H1 (cell line): ENCODE measurements around the gene FBN1. TPM values are rescaled to one million over a fixed set of nuclear protein-coding genes. Genes with fewer than 3 reads are reported as not detected.

ENCODE experiments used
- CTCF ChIA-PET: fragments of 300-600 bp; sonication (Branson Sonifier 250); formaldehyde crosslinking; loops from one replicate; lab custom pipeline; 2021; ENCODE audit not compliant: partially characterized antibody; lab: Charles Lee
- POLR2A ChIA-PET: fragments of 300-600 bp; sonication (Branson Sonifier 250); formaldehyde crosslinking; loops from one replicate; lab custom pipeline; 2021; ENCODE audit warnings: inconsistent platforms; ENCODE audit not compliant: partially characterized antibody; lab: Charles Lee
- DNase-seq, 2 experiments: peaks; one replicate each; pipeline versions ENCODE4 v3.0.0 to v3.0.0-alpha.2; 2010 to 2022; ENCODE audit warnings: low spot score in 2 of 2, low read depth in 1 of 2, mixed read lengths in 1 of 2
- FAIRE-seq: peaks from 2 replicates; lab custom pipeline; 2011; peaks lifted over from hg19 to GRCh38; lab: Jason Lieb, UNC
- H2AFZ ChIP-seq: 2 replicates; pipeline ENCODE4 v1.8.1; 2012; ENCODE audit warnings: low read length, inconsistent platforms
- H2AK5ac ChIP-seq: 2 replicates; pipeline ENCODE4 v1.6.1; 2013; ENCODE audit warnings: low read depth, low read length
- H2BK120ac ChIP-seq: replicated peaks from 2 replicates; pipeline ENCODE3; 2013; ENCODE audit warnings: low read depth, low read length, inconsistent platforms
- H2BK12ac ChIP-seq: 2 replicates; pipeline ENCODE4 v1.6.1; 2013; ENCODE audit warnings: low read depth, low read length
- H2BK15ac ChIP-seq: 2 replicates; pipeline ENCODE4 v1.6.1; 2013; ENCODE audit warnings: low read length
- H2BK20ac ChIP-seq: 2 replicates; pipeline ENCODE4 v1.6.1; 2013; ENCODE audit warnings: low read length
- H2BK5ac ChIP-seq: 2 replicates; pipeline ENCODE4 v1.6.1; 2013; ENCODE audit warnings: low read depth, low read length
- H3K14ac ChIP-seq: 2 replicates; pipeline ENCODE4 v1.6.1; 2013; ENCODE audit warnings: inconsistent platforms; ENCODE audit not compliant: insufficient read length
- H3K18ac ChIP-seq: 2 replicates; pipeline ENCODE4 v1.6.1; 2013; ENCODE audit warnings: low read length; ENCODE audit errors: extremely low read depth
- H3K23ac ChIP-seq: 2 replicates; pipeline ENCODE4 v1.6.1; 2013; ENCODE audit warnings: inconsistent platforms; ENCODE audit not compliant: insufficient read length
- H3K23me2 ChIP-seq: 2 replicates; pipeline ENCODE4 v1.6.1; 2013; ENCODE audit warnings: low read depth, low read length
- H3K27ac ChIP-seq: 2 replicates; pipeline ENCODE4 v1.6.1; 2011; ENCODE audit warnings: low read depth, low read length, inconsistent platforms
- H3K27me3 ChIP-seq, 4 experiments: replicated peaks in 1 of 4; 1 replicate in 1 of 4; 2 replicates in 3 of 4; pipeline versions ENCODE4 v1.6.1 to v1.8.1; 2011 to 2013; ENCODE audit warnings: low read length in 3 of 4, mild to moderate bottlenecking in 3 of 4, inconsistent platforms in 2 of 4, mixed read lengths in 2 of 4, moderate library complexity in 1 of 4; ENCODE audit not compliant: control insufficient read depth in 3 of 4, insufficient read depth in 3 of 4; ENCODE audit errors: extremely low read depth in 1 of 4
- H3K36me3 ChIP-seq, 4 experiments: 2 replicates each; pipeline versions ENCODE4 v1.6.1 to v1.8.1; 2011 to 2013; ENCODE audit warnings: mild to moderate bottlenecking in 4 of 4, low read length in 3 of 4, moderate library complexity in 2 of 4, control low read depth in 1 of 4, inconsistent platforms in 1 of 4; ENCODE audit not compliant: insufficient read depth in 4 of 4, control insufficient read depth in 2 of 4
- H3K4ac ChIP-seq: replicated peaks from 2 replicates; pipeline ENCODE3; 2013; ENCODE audit warnings: low read length, low read depth, mixed read lengths, inconsistent platforms; ENCODE audit not compliant: insufficient read length
- H3K4me1 ChIP-seq, 4 experiments: replicated peaks in 1 of 4; 1 replicate in 1 of 4; 2 replicates in 3 of 4; pipeline versions ENCODE4 v1.6.1 to v1.8.1; 2011 to 2013; ENCODE audit warnings: low read length in 3 of 4, inconsistent platforms in 2 of 4, mixed read lengths in 1 of 4; ENCODE audit not compliant: insufficient read depth in 4 of 4, control insufficient read depth in 3 of 4
- H3K4me2 ChIP-seq, 2 experiments: 2 replicates each; pipeline versions ENCODE4 v1.6.1 to v1.8.1; 2011 to 2013; ENCODE audit warnings: low read depth in 2 of 2, low read length in 2 of 2, control low read depth in 1 of 2, inconsistent platforms in 1 of 2, mild to moderate bottlenecking in 1 of 2; ENCODE audit not compliant: insufficient read depth in 1 of 2
- H3K4me3 ChIP-seq, 4 experiments: fragments of 200-600, 300-600 bp in 1 of 4; sonication (generic), shearing (Covaris generic), sonication (Bioruptor Twin) in 1 of 4; 2 replicates each; pipeline versions ENCODE4 v1.5.1 to v1.8.1; 2011 to 2016; ENCODE audit warnings: low read length in 4 of 4, low read depth in 3 of 4, control low read depth in 2 of 4, inconsistent platforms in 2 of 4, mild to moderate bottlenecking in 2 of 4, mixed read lengths in 1 of 4, moderate library complexity in 1 of 4; ENCODE audit not compliant: insufficient read depth in 2 of 4; ENCODE audit errors: extremely low read depth in 1 of 4
- H3K56ac ChIP-seq: replicated peaks from 2 replicates; pipeline ENCODE3; 2013; ENCODE audit warnings: low read depth, mild to moderate bottlenecking, mixed read lengths, low read length, inconsistent platforms; ENCODE audit not compliant: insufficient read length
- H3K79me1 ChIP-seq: 2 replicates; pipeline ENCODE4 v1.6.1; 2013; ENCODE audit warnings: low read depth, low read length, control low read depth
- H3K79me2 ChIP-seq, 2 experiments: 2 replicates each; pipeline versions ENCODE4 v1.6.1 to v1.8.1; 2012 to 2013; ENCODE audit warnings: low read length in 2 of 2, mild to moderate bottlenecking in 2 of 2, inconsistent platforms in 1 of 2; ENCODE audit not compliant: insufficient read depth in 2 of 2, control insufficient read depth in 1 of 2
- H3K9ac ChIP-seq, 4 experiments: replicated peaks in 1 of 4; 1 replicate in 1 of 4; 2 replicates in 3 of 4; pipeline versions ENCODE4 v1.6.1 to v1.8.1; 2011 to 2013; ENCODE audit warnings: low read depth in 3 of 4, low read length in 3 of 4, control low read depth in 2 of 4, mild to moderate bottlenecking in 2 of 4, moderate library complexity in 2 of 4, inconsistent platforms in 1 of 4; ENCODE audit errors: extremely low read depth in 1 of 4
- H3K9me3 ChIP-seq, 2 experiments: 2 replicates each; pipeline versions ENCODE4 v1.6.1 to v1.8.1; 2012 to 2013; ENCODE audit warnings: mild to moderate bottlenecking in 2 of 2, moderate library complexity in 2 of 2, control low read depth in 1 of 2, inconsistent platforms in 1 of 2, low read depth in 1 of 2, low read length in 1 of 2, mixed read lengths in 1 of 2; ENCODE audit not compliant: insufficient read depth in 2 of 2
- H4K20me1 ChIP-seq, 2 experiments: replicated peaks in 1 of 2; 2 replicates each; pipeline versions ENCODE3 to v1.8.1; 2011 to 2013; ENCODE audit warnings: inconsistent platforms in 2 of 2, low read length in 2 of 2, mild to moderate bottlenecking in 1 of 2; ENCODE audit not compliant: insufficient read depth in 2 of 2, control insufficient read depth in 1 of 2
- H4K5ac ChIP-seq: 2 replicates; pipeline ENCODE4 v1.6.1; 2013; ENCODE audit warnings: low read length, low read depth, mixed read lengths, inconsistent platforms; ENCODE audit not compliant: insufficient read length
- H4K8ac ChIP-seq: 2 replicates; pipeline ENCODE4 v1.8.0; 2013; ENCODE audit warnings: mild to moderate bottlenecking, moderate library complexity, low read length, inconsistent platforms; ENCODE audit not compliant: insufficient read depth; ENCODE audit errors: extremely low read depth
- H4K91ac ChIP-seq: replicated peaks from 2 replicates; pipeline ENCODE3; 2013; ENCODE audit warnings: low read length, mixed read lengths, inconsistent platforms; ENCODE audit not compliant: insufficient read length
- BACH1 ChIP-seq: IDR thresholded peaks from 2 replicates; pipeline ENCODE4 v1.6.1; 2012; ENCODE audit warnings: low read length, improper control_type of control experiment
- CEBPB ChIP-seq: IDR thresholded peaks from 2 replicates; pipeline ENCODE4 v1.6.1; 2012; ENCODE audit warnings: low read depth, low read length
- CREB1 ChIP-seq: IDR thresholded peaks from 2 replicates; pipeline ENCODE4 v1.6.1; 2012; ENCODE audit warnings: inconsistent platforms
- EP300 ChIP-seq, 2 experiments: IDR thresholded peaks; 1 replicate in 1 of 2; 2 replicates in 1 of 2; pipeline ENCODE4 v1.6.1; 2011 to 2012; ENCODE audit warnings: low read depth in 2 of 2, low read length in 2 of 2, mild to moderate bottlenecking in 2 of 2, borderline replicate concordance in 1 of 2, inconsistent platforms in 1 of 2, moderate library complexity in 1 of 2
- HDAC2 ChIP-seq, 2 experiments: fragments of 300-600 bp in 1 of 2; sonication (generic) in 1 of 2; IDR thresholded peaks; 2 replicates each; pipeline ENCODE4 v1.6.1; 2011 to 2012; ENCODE audit warnings: low read depth in 2 of 2, low read length in 2 of 2, mild to moderate bottlenecking in 2 of 2, moderate library complexity in 2 of 2, borderline replicate concordance in 1 of 2, inconsistent platforms in 1 of 2
- JUND ChIP-seq: IDR thresholded peaks from 2 replicates; pipeline ENCODE4 v1.6.1; 2011; ENCODE audit warnings: mild to moderate bottlenecking, improper control_type of control experiment, low read length
- KDM4A ChIP-seq: IDR thresholded peaks from one replicate; pipeline ENCODE4 v1.7.1; 2012; ENCODE audit warnings: low read depth, mild to moderate bottlenecking, moderate library complexity, low read length, inconsistent platforms; ENCODE audit not compliant: severe bottlenecking
- SIRT6 ChIP-seq: IDR thresholded peaks from one replicate; pipeline ENCODE4 v1.7.1; 2012; ENCODE audit warnings: low read length, inconsistent platforms
- SIX5 ChIP-seq: IDR thresholded peaks from 2 replicates; pipeline ENCODE4 v1.6.1; 2011; ENCODE audit warnings: mild to moderate bottlenecking, low read depth, low read length
- TAF7 ChIP-seq: optimal IDR thresholded peaks from 2 replicates; pipeline ENCODE3; 2011; ENCODE audit warnings: low read depth, mild to moderate bottlenecking, inconsistent platforms, low read length, moderate library complexity, borderline replicate concordance
- TCF12 ChIP-seq: IDR thresholded peaks from 2 replicates; pipeline ENCODE4 v1.6.1; 2011; ENCODE audit warnings: low read depth, mild to moderate bottlenecking, low read length
- polyA plus RNA-seq, 7 experiments: library from polyadenylated mRNA; depleted of rRNA in 3 of 7; stranded (reverse) in 5 of 7; unstranded in 2 of 7; fragments of >200 nt in 5 of 7; fragments of 200-250 nt in 2 of 7; gene quantifications; 1 replicate in 5 of 7; 2 replicates in 1 of 7; 4 replicates in 1 of 7; pipeline versions ENCODE4 v1.2.1 to v1.2.3, GENCODE V29; 2011 to 2013; ENCODE audit warnings: missing spikeins in 2 of 7, mixed read lengths in 2 of 7
- total RNA-seq: library from RNA; stranded (reverse); fragmentation: NEBNext Ultra II Directional; extraction: Animal tissue kit (Norgen Biotek cat#: 25700); gene quantifications from 2 replicates; pipeline ENCODE4 v1.2.1, GENCODE V29; 2021

The FBN1 gene
- total and polyA plus RNA-seq, 2 of the 8 experiments (the other 6 are each of a cell fraction or from before 2014, with no cell fraction given): 3.0 to 4.0 TPM

DNA sequence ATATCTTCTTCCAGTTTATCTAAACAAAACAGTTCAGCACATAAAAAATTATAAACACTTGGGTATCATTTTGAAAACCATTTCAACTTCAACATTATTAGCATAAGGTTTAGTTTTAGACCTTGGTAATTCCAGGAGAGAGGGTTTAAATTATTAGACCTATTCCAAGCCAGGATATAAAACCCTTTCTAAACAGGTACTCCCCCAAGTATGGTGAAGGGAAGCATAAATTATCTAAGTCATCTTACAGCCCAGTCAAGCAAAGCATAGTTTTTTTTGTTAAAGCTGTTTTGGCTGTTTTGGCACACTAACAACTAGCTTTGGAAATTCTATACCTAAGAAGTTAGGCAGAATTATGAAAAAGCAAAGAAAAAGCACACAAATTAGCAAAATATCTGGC, 87.3 kb downstream of the FBN1 start:
- TF ChIP-seq JUND (no peak), EP300 (IDR thresholded peaks at IDR 0.05; ENCODE audit: borderline replicate concordance in 1 of 2, low read depth in 2 of 2, low read length in 2 of 2) (no peak), CEBPB (no peak), CREB1 (no peak), SIX5 (no peak), TCF12 (no peak), TAF7 (no peak), SIRT6 (no peak), BACH1 (no peak), KDM4A (no peak), HDAC2 (IDR thresholded peaks at IDR 0.05; ENCODE audit: borderline replicate concordance in 1 of 2, low read depth in 2 of 2, low read length in 2 of 2) (no peak)
- Histone ChIP-seq H4K8ac (no peak overlapping the region), H2BK15ac (no peak overlapping the region), H3K4me2 (no peak overlapping the region), H3K23me2 (no peaks in the 10 kb centered on the region), H3K27ac (no peak overlapping the region), H3K79me2 (no peaks in the 10 kb centered on the region), H3K9ac (no peak overlapping the region), H3K14ac (no peak overlapping the region), H2AFZ (no peak overlapping the region), H3K4me3 (no peak overlapping the region), H3K4ac (no peak overlapping the region), H4K5ac (no peak overlapping the region), H3K4me1 (no peaks in the 10 kb centered on the region), H2BK5ac (no peak overlapping the region), H2BK20ac (no peak overlapping the region), H3K36me3 (no peaks in the 10 kb centered on the region), H2AK5ac (no peak overlapping the region), H3K9me3 (no peaks in the 10 kb centered on the region), H3K56ac (no peak overlapping the region), H3K18ac (no peak overlapping the region), H4K91ac (no peak overlapping the region), H3K79me1 (no peaks in the 10 kb centered on the region), H3K23ac (no peak overlapping the region), H2BK12ac (no peak overlapping the region), H4K20me1 (no peaks in the 10 kb centered on the region), H2BK120ac (no peak overlapping the region), H3K27me3 (no peaks in the 10 kb centered on the region)
- CTCF ChIA-PET: interaction anchor here (1.0 to 1.8 kb wide), 3 partner anchors 9 to 200 kb away, joined by 3 to 5 read pairs (median 4); no protein-coding TSS in a partner anchor
- FAIRE-seq: no peak
- DNase-seq: no peak
- POLR2A ChIA-PET: no interaction called here
